K562 (cell line): ENCODE measurements around the gene BRD3OS. TPM values are rescaled to one million over a fixed set of nuclear protein-coding genes. Genes with fewer than 3 reads are reported as not detected.

Source experiments
- ATAC-seq: fragments of 200-7000 bp; cut with Tn5 transposase; 3 replicates; pipeline ENCODE4 v1.9.1; 2020; ENCODE audit warnings: moderate library complexity
- BruUV-seq: library from RNA; stranded (reverse); fragments of 400-500 nt; replicated peaks from 2 replicates; lab custom pipeline; 2021; lab: Mats Ljungman, UMichigan
- CTCF ChIA-PET: fragments of 300-600 bp; formaldehyde crosslinking; extraction: SDS; loops from one replicate; lab custom pipeline; 2021; ENCODE audit warnings: low intra/inter-chr PET ratio; lab: Yijun Ruan, JAX
- POLR2A ChIA-PET: fragments of 300-600, 350-650 bp; sonication (Branson Sonifier 250); formaldehyde crosslinking; extraction: SDS; loops from one replicate; lab custom pipeline; 2021; ENCODE audit warnings: antibody characterized with exemption, inconsistent platforms; lab: Yijun Ruan, JAX
- DNase-seq, 4 experiments: peaks; one replicate each; pipeline versions ENCODE4 v3.0.0 to v3.0.0-alpha.2; 2011 to 2018; ENCODE audit warnings: low spot score in 3 of 4, mixed read lengths in 3 of 4; ENCODE audit errors: extremely low read depth in 1 of 4
- FAIRE-seq: peaks from 2 replicates; lab custom pipeline; 2011; peaks lifted over from hg19 to GRCh38; lab: Jason Lieb, UNC
- H2AFZ ChIP-seq: 2 replicates; pipeline ENCODE4 v1.6.0; 2011; ENCODE audit warnings: low read depth, low read length, control low read depth, inconsistent platforms
- H3K27ac ChIP-seq: fragments of 200-600 bp; 3 replicates; pipeline ENCODE4 v1.8.0; 2011; ENCODE audit warnings: low read depth, mild to moderate bottlenecking, control low read depth, inconsistent platforms, low read length, moderate library complexity, mixed read lengths; ENCODE audit errors: extremely low read depth
- H3K27me3 ChIP-seq, 2 experiments: fragments of 300-600 bp in 1 of 2; 2 replicates in 1 of 2; 3 replicates in 1 of 2; pipeline versions ENCODE4 v1.6.0 to v1.8.0; 2011; ENCODE audit warnings: inconsistent platforms in 2 of 2, low read length in 2 of 2, mild to moderate bottlenecking in 1 of 2, mixed read lengths in 1 of 2, moderate library complexity in 1 of 2; ENCODE audit not compliant: control insufficient read depth in 2 of 2, insufficient read depth in 2 of 2
- H3K36me3 ChIP-seq: fragments of 300-600 bp; 3 replicates; pipeline ENCODE4 v1.8.0; 2011; ENCODE audit warnings: mild to moderate bottlenecking, low read length, inconsistent platforms; ENCODE audit not compliant: control insufficient read depth, insufficient read depth
- H3K4me1 ChIP-seq, 2 experiments: fragments of 200-600 bp in 1 of 2; replicated peaks in 1 of 2; 2 replicates in 1 of 2; 3 replicates in 1 of 2; pipeline versions ENCODE4 v1.5.1 to v1.8.0; 2011; ENCODE audit warnings: inconsistent platforms in 2 of 2, low read length in 2 of 2, mild to moderate bottlenecking in 1 of 2, mixed read lengths in 1 of 2, moderate library complexity in 1 of 2; ENCODE audit not compliant: control insufficient read depth in 2 of 2, insufficient read depth in 2 of 2
- H3K4me2 ChIP-seq: 2 replicates; pipeline ENCODE4 v1.6.1; 2011; ENCODE audit warnings: low read length, control low read depth, inconsistent platforms, mixed read lengths; ENCODE audit not compliant: insufficient read depth
- H3K4me3 ChIP-seq: fragments of 200-600 bp; sonication (generic), shearing (Covaris generic); 2 replicates; pipeline ENCODE4 v1.5.1; 2016; ENCODE audit warnings: control low read depth, inconsistent platforms
- H3K79me2 ChIP-seq: fragments of 200-600 bp; 3 replicates; pipeline ENCODE4 v1.8.0; 2011; ENCODE audit warnings: low read length, inconsistent platforms; ENCODE audit not compliant: control insufficient read depth, insufficient read depth
- H3K9ac ChIP-seq, 2 experiments: 2 replicates each; pipeline versions ENCODE4 v1.6.0 to v1.6.1; 2011; ENCODE audit warnings: low read depth in 2 of 2, low read length in 2 of 2, control low read depth in 1 of 2, inconsistent platforms in 1 of 2, mild to moderate bottlenecking in 1 of 2, mixed read lengths in 1 of 2; ENCODE audit not compliant: insufficient read depth in 1 of 2
- H3K9me1 ChIP-seq: one replicate; pipeline ENCODE4 v1.6.0; 2011; ENCODE audit warnings: inconsistent platforms, mild to moderate bottlenecking, low read length, moderate library complexity; ENCODE audit not compliant: control insufficient read depth, insufficient read depth
- H3K9me3 ChIP-seq: replicated peaks from 2 replicates; pipeline ENCODE4 v1.5.1; 2011; ENCODE audit warnings: low read depth, low read length, inconsistent platforms; ENCODE audit not compliant: control insufficient read depth, insufficient read depth
- H4K20me1 ChIP-seq: replicated peaks from 2 replicates; pipeline ENCODE4 v1.6.1; 2011; ENCODE audit warnings: low read length, inconsistent platforms, mixed read lengths; ENCODE audit not compliant: control insufficient read depth, insufficient read depth
- EP300 ChIP-seq: IDR thresholded peaks from 2 replicates; pipeline ENCODE4 v1.6.1; 2012; ENCODE audit warnings: low read length, improper control_type of control experiment
- SREBF1 ChIP-seq: fragments of 150-350 bp; IDR thresholded peaks from 2 replicates; pipeline ENCODE4 v1.6.1; 2014; ENCODE audit warnings: antibody characterized with exemption, low read depth, low read length, borderline replicate concordance
- STAT5B ChIP-seq: fragments of 250-450 bp; sonication (Bioruptor Pico); IDR thresholded peaks from 2 replicates; pipeline ENCODE4 v1.8.0; 2021; ENCODE audit warnings: mild to moderate bottlenecking, inconsistent platforms
- WGBS: fragments of 100-300 bp; shearing (Covaris generic); methylation state at CpG from one replicate; pipeline ENCODE4 v1.1.6; 2016; ENCODE audit warnings: low coverage, mixed read lengths; ENCODE audit not compliant: insufficient coverage; ENCODE audit errors: missing lambda C conversion rate; 5-methylcytosine and 5-hydroxymethylcytosine counted together
- in situ Hi-C: fragments of 300-500 bp; cut with MboI; formaldehyde crosslinking; loops from 4 replicates; pipeline ENCODE4 v1.15.0; 2018; ENCODE audit warnings: inconsistent platforms, mixed read lengths
- intact Hi-C: fragments of 100-400 bp; cut with micrococcal nuclease; formaldehyde crosslinking; loops from 2 replicates; pipeline ENCODE4 v1.14.2; 2022
- polyA plus RNA-seq, 8 experiments: library from polyadenylated mRNA; depleted of rRNA in 4 of 8; stranded (reverse) in 5 of 8; unstranded in 3 of 8; fragments of >200 nt; fragmentation: Nextera tagmentation in 2 of 8; fragmentation: Illumina TruSeq in 1 of 8; extraction: Ambion mirVana in 2 of 8; extraction: Trizol in 1 of 8; gene quantifications; 2 replicates each; pipeline versions ENCODE4 v1.2.1 to v1.2.3, GENCODE V29; 2011 to 2014; ENCODE audit warnings: inconsistent platforms in 1 of 8, missing spikeins in 1 of 8
- total RNA-seq, 7 experiments: library from RNA; depleted of rRNA in 6 of 7; stranded (reverse); fragments of >200 nt in 6 of 7; fragmentation: Illumina TruSeq in 2 of 7; extraction: Trizol in 2 of 7; gene quantifications; 2 replicates each; pipeline versions ENCODE4 v1.2.1 to v1.2.3, GENCODE V29; 2011 to 2021; ENCODE audit warnings: low replicate concordance in 1 of 7
- TF ChIP-seq, protein P1 (sequence below): sonication (generic); formaldehyde crosslinking; IDR thresholded peaks from 2 replicates; pipeline ENCODE4 v1.8.0; 2022; ENCODE audit warnings: mild to moderate bottlenecking, low read depth, missing genetic modification reagents
- TF ChIP-seq, protein P2 (sequence below): fragments of 150-350 bp; conservative IDR thresholded peaks from 2 replicates; pipeline ENCODE4 v1.6.1; 2014; ENCODE audit warnings: low read length

BRD3OS gene
- total and polyA plus RNA-seq, 9 of the 15 experiments (the other 6 are each of a cell fraction or from before 2014, with no cell fraction given) = 1.1 to 8.7 (median 5.9) TPM

DNA sequence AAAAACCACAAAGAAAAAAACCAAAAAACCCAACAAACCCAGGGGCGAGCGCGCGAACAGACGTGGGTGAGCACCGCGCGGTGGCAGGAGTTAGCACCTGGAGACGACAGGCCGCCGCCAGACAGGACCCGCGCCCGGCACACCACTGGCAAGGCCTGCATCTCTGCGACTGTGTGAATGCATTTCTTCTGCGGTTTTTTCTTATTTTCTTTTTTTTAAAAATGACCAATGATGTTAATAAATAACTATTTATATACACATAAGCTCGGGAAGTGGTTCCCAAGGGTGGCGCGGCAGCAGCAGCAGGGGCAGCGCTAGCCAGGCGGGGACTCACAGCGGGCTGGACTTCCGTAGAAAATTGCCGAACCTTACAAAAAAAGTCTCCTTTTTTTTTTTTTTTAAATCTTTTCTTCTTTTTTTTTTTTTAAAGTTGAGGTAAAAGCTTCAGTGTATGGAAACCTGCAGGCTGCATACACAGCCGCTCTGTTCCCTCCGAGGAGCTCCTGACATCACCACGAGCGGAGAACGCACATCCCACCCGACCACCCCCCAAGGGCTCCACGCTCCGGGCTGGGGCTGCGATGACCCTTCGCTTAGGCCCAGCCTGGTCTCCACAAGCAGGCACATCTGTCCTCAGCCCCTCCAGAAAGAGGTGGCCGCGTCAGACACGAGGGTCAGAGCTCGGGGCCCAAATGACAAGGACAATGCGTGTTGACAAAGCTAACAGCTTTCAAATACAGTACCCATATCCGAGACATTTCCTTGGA is 7.4 kb downstream of the BRD3OS start (continued):
- TF ChIP-seq, protein P1, sequence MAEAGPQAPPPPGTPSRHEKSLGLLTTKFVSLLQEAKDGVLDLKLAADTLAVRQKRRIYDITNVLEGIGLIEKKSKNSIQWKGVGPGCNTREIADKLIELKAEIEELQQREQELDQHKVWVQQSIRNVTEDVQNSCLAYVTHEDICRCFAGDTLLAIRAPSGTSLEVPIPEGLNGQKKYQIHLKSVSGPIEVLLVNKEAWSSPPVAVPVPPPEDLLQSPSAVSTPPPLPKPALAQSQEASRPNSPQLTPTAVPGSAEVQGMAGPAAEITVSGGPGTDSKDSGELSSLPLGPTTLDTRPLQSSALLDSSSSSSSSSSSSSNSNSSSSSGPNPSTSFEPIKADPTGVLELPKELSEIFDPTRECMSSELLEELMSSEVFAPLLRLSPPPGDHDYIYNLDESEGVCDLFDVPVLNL (CRISPR knock-in tag) = no peak
- TF ChIP-seq SREBF1 (no peak), STAT5B (CRISPR knock-in tag) (no peak)

DNA sequence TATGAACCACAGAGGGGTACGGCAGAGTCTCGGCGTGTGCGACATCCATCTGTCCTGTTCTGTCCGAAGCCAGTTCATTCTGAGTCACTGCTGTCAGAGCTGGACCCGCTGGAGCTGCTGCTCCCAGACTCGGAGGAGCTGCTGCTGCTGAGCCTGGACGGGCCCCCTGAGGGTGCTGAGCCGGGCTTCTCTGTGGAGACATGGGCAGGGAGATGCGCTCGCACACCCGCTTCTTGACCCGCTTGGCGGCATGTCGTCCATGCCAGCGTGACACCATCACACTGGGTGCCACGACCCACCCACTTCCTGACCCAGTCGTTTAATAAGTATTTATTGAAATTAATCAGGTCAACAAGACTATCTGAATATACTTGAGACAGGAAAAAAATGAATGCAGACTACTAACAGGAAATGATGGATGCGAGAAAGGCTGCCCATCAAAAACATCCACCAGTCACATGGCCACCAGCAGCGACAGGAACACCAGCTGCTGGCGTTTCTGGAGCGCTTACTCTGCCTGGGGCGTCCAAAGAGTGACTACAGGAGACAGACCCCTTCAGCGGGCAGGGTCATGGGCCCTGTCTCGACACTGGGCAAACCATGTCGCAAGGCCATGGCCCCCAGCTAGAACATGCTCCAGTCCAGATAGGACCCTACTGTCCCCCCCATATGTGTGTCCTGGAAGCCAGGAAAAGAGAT is 8.4 kb downstream of the BRD3OS start:
- POLR2A ChIA-PET = interaction anchor here (0.6 kb wide), 2 partner anchors 22 to 483 kb away, joined by 3 read pairs; no protein-coding TSS in a partner anchor
- FAIRE-seq = no peak

More for the DNA sequence above, 8.4 kb downstream of the BRD3OS start:
- no peak overlapping the region for H3K4me2 ChIP-seq
- no peak for ATAC-seq
- CTCF ChIA-PET = no interaction called here
- in situ Hi-C loops (no loop called here), intact Hi-C loops (no loop called here)
- BruUV-seq = no TSS peak
- no peaks in the 10 kb centered on the region for H3K27me3 ChIP-seq
- H3K36me3 ChIP-seq = peaks cover 48% of the 10 kb centered on the region; the same call in 2 of the 3 replicates
- H3K4me1 ChIP-seq = peaks cover 0 to 8% of the 10 kb centered on the region in 2 experiments; a peak in 1 of 5 replicates
- no peaks in the 10 kb centered on the region for H3K9me3 ChIP-seq
- H2AFZ ChIP-seq = no peak overlapping the region
- no peak overlapping the region for H3K27ac ChIP-seq
- no peaks in the 10 kb centered on the region for H3K79me2 ChIP-seq
- H4K20me1 ChIP-seq = no peaks in the 10 kb centered on the region
- TF ChIP-seq, protein P2, sequence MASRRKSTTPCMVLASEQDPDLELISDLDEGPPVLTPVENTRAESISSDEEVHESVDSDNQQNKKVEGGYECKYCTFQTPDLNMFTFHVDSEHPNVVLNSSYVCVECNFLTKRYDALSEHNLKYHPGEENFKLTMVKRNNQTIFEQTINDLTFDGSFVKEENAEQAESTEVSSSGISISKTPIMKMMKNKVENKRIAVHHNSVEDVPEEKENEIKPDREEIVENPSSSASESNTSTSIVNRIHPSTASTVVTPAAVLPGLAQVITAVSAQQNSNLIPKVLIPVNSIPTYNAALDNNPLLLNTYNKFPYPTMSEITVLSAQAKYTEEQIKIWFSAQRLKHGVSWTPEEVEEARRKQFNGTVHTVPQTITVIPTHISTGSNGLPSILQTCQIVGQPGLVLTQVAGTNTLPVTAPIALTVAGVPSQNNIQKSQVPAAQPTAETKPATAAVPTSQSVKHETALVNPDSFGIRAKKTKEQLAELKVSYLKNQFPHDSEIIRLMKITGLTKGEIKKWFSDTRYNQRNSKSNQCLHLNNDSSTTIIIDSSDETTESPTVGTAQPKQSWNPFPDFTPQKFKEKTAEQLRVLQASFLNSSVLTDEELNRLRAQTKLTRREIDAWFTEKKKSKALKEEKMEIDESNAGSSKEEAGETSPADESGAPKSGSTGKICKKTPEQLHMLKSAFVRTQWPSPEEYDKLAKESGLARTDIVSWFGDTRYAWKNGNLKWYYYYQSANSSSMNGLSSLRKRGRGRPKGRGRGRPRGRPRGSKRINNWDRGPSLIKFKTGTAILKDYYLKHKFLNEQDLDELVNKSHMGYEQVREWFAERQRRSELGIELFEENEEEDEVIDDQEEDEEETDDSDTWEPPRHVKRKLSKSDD = no peak
- no peak for TF ChIP-seq EP300
- no peak overlapping the region for H3K4me3 ChIP-seq
- no peaks in the 10 kb centered on the region for H3K9me1 ChIP-seq
- WGBS = 88% methylated on average over 21 of the region's 26 CpGs
- H3K9ac ChIP-seq = no peak overlapping the region
- no peak for DNase-seq
